GM10847 (cell line): ENCODE measurements around the gene TGFBR3.

Experiments used
- POLR2A ChIP-seq: IDR thresholded peaks from 2 replicates; pipeline ENCODE4 v1.6.1; 2011; ENCODE audit not compliant: insufficient read length; ENCODE audit errors: extremely low read depth

TGFBR3 gene

GRCh38 chr1:91894036-91894761, 8.2 kb upstream of the TGFBR3 start:
- TF ChIP-seq POLR2A: no peak

GRCh38 chr1:91891969-91892368, 6.0 kb upstream of the TGFBR3 start:
- TF ChIP-seq POLR2A: no peak

- TF ChIP-seq POLR2A: no peak
Measured at GRCh38 chr1:91891454-91891853, 5.5 kb upstream of the TGFBR3 start.

- TF ChIP-seq POLR2A: no peak
Measured at GRCh38 chr1:91889717-91890459, 3.9 kb upstream of the TGFBR3 start.

GRCh38 chr1:91885213-91885715, 687 bp downstream of the TGFBR3 start:
- TF ChIP-seq POLR2A: no peak

GRCh38 chr1:91884459-91885212, 1.3 kb downstream of the TGFBR3 start:
- TF ChIP-seq POLR2A: no peak

GRCh38 chr1:91883470-91883869, 2.5 kb downstream of the TGFBR3 start:
- TF ChIP-seq POLR2A: no peak

GRCh38 chr1:91881280-91881679, 4.7 kb downstream of the TGFBR3 start:
- no peak for TF ChIP-seq POLR2A

GRCh38 chr1:91879733-91880132, 6.2 kb downstream of the TGFBR3 start:
- TF ChIP-seq POLR2A: no peak

GRCh38 chr1:91877574-91878208, 8.3 kb downstream of the TGFBR3 start:
- no peak for TF ChIP-seq POLR2A

GRCh38 chr1:91876781-91877573, 9.0 kb downstream of the TGFBR3 start:
- no peak for TF ChIP-seq POLR2A

GRCh38 chr1:91876040-91876470, 9.9 kb downstream of the TGFBR3 start:
- TF ChIP-seq POLR2A: no peak

- no peak for TF ChIP-seq POLR2A
Measured at GRCh38 chr1:91874167-91874566, 11.8 kb downstream of the TGFBR3 start.

GRCh38 chr1:91872559-91873081, 13.3 kb downstream of the TGFBR3 start:
- TF ChIP-seq POLR2A: no peak
